Suprapubic skin (tissue), 4 donors: ENCODE data around the gene DDAH1. TPM values are rescaled to one million over a fixed set of nuclear protein-coding genes. Genes with fewer than 3 reads are reported as not detected.

ENCODE experiments used
- DNase-seq, 2 donors: peaks; one replicate each; pipeline ENCODE4 v3.0.0-alpha.2; 2019; ENCODE audit warnings: low spot score in 2 of 2
- H3K27ac ChIP-seq: fragments of 200-600 bp; sonication (generic); one replicate; pipeline ENCODE4 v1.5.1; 2019
- H3K27me3 ChIP-seq: fragments of 200-600 bp; sonication (generic); one replicate; pipeline ENCODE4 v1.5.1; 2019
- H3K36me3 ChIP-seq: fragments of 200-600 bp; sonication (generic); one replicate; pipeline ENCODE4 v1.5.1; 2019
- H3K4me1 ChIP-seq: fragments of 200-600 bp; sonication (generic); one replicate; pipeline ENCODE4 v1.5.1; 2019
- H3K4me3 ChIP-seq: fragments of 200-600 bp; sonication (generic); one replicate; pipeline ENCODE4 v1.5.1; 2019; ENCODE audit warnings: mild to moderate bottlenecking
- H3K9me3 ChIP-seq: fragments of 200-600 bp; sonication (generic); one replicate; pipeline ENCODE4 v1.5.1; 2019
- CTCF ChIP-seq, 2 donors: fragments of 200-600 bp in 1 of 2; fragments of 450-650 bp in 1 of 2; sonication (generic) in 1 of 2; IDR thresholded peaks; one replicate each; pipeline ENCODE4 v1.5.1; 2016 to 2019; ENCODE audit warnings: antibody characterized with exemption in 2 of 2, mild to moderate bottlenecking in 1 of 2, moderate library complexity in 1 of 2
- EP300 ChIP-seq: sonication (generic); formaldehyde crosslinking; IDR thresholded peaks from one replicate; pipeline ENCODE4 v1.6.1; 2017; ENCODE audit warnings: antibody characterized with exemption
- POLR2A ChIP-seq, 2 donors: fragments of 450-650 bp; IDR thresholded peaks; one replicate each; pipeline ENCODE4 v1.6.1; 2017; ENCODE audit warnings: antibody characterized with exemption in 2 of 2, mild to moderate bottlenecking in 2 of 2, moderate library complexity in 2 of 2
- POLR2AphosphoS5 ChIP-seq, 3 donors: sonication (generic); formaldehyde crosslinking; IDR thresholded peaks; one replicate each; pipeline ENCODE4 v1.6.1; 2017; ENCODE audit warnings: antibody characterized with exemption in 3 of 3
- WGBS: methylation state at CpG from one replicate; pipeline ENCODE4 v1.1.5; 2018; 5-methylcytosine and 5-hydroxymethylcytosine counted together
- total RNA-seq, 4 donors: library from RNA; depleted of rRNA; stranded (reverse); fragments of >200 nt; gene quantifications; one replicate each; pipeline ENCODE4 v1.1.0, GENCODE V29; 2016

Gene DDAH1
- total RNA-seq, 4 donors from 2014 or later, result 10.4 to 19.6 (median 15.5) TPM

- no peak for DNase-seq
These were observed 12.0 kb downstream of the DDAH1 start for GRCh38 chr1:85452948-85453347.

GRCh38 chr1:85451236-85451830 lies 13.6 kb downstream of the DDAH1 start:
- DNase-seq, result no peak
- no peak overlapping the region for H3K27ac ChIP-seq
- 77% methylated on average over 2 of the region's 2 CpGs for WGBS
- H3K9me3 ChIP-seq, result no peaks in the 10 kb centered on the region
- H3K36me3 ChIP-seq, result no peaks in the 10 kb centered on the region
- H3K4me3 ChIP-seq, result no peak overlapping the region
- no peak for TF ChIP-seq POLR2A (IDR thresholded peaks at IDR 0.05)
- TF ChIP-seq EP300, result no peak
- TF ChIP-seq POLR2AphosphoS5 (IDR thresholded peaks at IDR 0.05), result no peak
- TF ChIP-seq CTCF (IDR thresholded peaks at IDR 0.05), result no peak
- H3K27me3 ChIP-seq, result no peaks in the 10 kb centered on the region
- peaks cover 17% of the 10 kb centered on the region for H3K4me1 ChIP-seq

More at GRCh38 chr1:85452948-85453347, 12.0 kb downstream of the DDAH1 start:
- Histone ChIP-seq H3K4me1 (peaks cover 13% of the 10 kb centered on the region), H3K9me3 (no peaks in the 10 kb centered on the region), H3K36me3 (no peaks in the 10 kb centered on the region), H3K27ac (no peak overlapping the region), H3K27me3 (no peaks in the 10 kb centered on the region), H3K4me3 (no peak overlapping the region)
- 48% methylated on average over 2 of the region's 2 CpGs for WGBS
- TF ChIP-seq EP300, result no peak
- TF ChIP-seq POLR2A (IDR thresholded peaks at IDR 0.05), result no peak
- no peak for TF ChIP-seq POLR2AphosphoS5 (IDR thresholded peaks at IDR 0.05)
- no peak for TF ChIP-seq CTCF (IDR thresholded peaks at IDR 0.05)

GRCh38 chr1:85450832-85451231 lies 14.1 kb downstream of the DDAH1 start:
- Histone ChIP-seq H3K36me3 (no peaks in the 10 kb centered on the region), H3K4me1 (peaks cover 17% of the 10 kb centered on the region), H3K4me3 (no peak overlapping the region), H3K9me3 (no peaks in the 10 kb centered on the region), H3K27ac (no peak overlapping the region), H3K27me3 (no peaks in the 10 kb centered on the region)
- DNase-seq, result no peak
- TF ChIP-seq POLR2AphosphoS5 (IDR thresholded peaks at IDR 0.05) (no peak), EP300 (no peak), POLR2A (IDR thresholded peaks at IDR 0.05) (no peak), CTCF (IDR thresholded peaks at IDR 0.05) (no peak)
- 100% methylated on average over 2 of the region's 2 CpGs for WGBS

GRCh38 chr1:85449356-85449755 lies 15.6 kb downstream of the DDAH1 start:
- DNase-seq, result no peak
- no peak overlapping the region for H3K4me3 ChIP-seq
- peaks cover 17% of the 10 kb centered on the region for H3K4me1 ChIP-seq
- H3K36me3 ChIP-seq, result no peaks in the 10 kb centered on the region
- H3K27ac ChIP-seq, result no peak overlapping the region
- H3K27me3 ChIP-seq, result no peaks in the 10 kb centered on the region
- H3K9me3 ChIP-seq, result no peaks in the 10 kb centered on the region
- TF ChIP-seq CTCF (IDR thresholded peaks at IDR 0.05) (no peak), POLR2AphosphoS5 (IDR thresholded peaks at IDR 0.05) (no peak)
- 62% methylated on average over 3 of the region's 3 CpGs for WGBS

- Histone ChIP-seq H3K27ac (peak overlapping the region; percentile 22), H3K4me3 (no peak overlapping the region), H3K9me3 (no peaks in the 10 kb centered on the region), H3K4me1 (peaks cover 9% of the 10 kb centered on the region), H3K36me3 (no peaks in the 10 kb centered on the region), H3K27me3 (no peaks in the 10 kb centered on the region)
- WGBS, result 53% methylated on average over 2 of the region's 2 CpGs
- no peak for DNase-seq
- TF ChIP-seq CTCF (IDR thresholded peaks at IDR 0.05) (no peak), EP300 (no peak), POLR2AphosphoS5 (IDR thresholded peaks at IDR 0.05) (no peak), POLR2A (IDR thresholded peaks at IDR 0.05) (no peak)
These were observed 16.6 kb downstream of the DDAH1 start for GRCh38 chr1:85448358-85448757.
